Chondrocyte (in vitro differentiated cells): Measurements from ENCODE around the gene PLA2G4E. TPM values are rescaled to one million over a fixed set of nuclear protein-coding genes. Genes with fewer than 3 reads are reported as not detected.
A peak's percentile ranks its signal among the peaks of the same experiment; 100 is the strongest.

ENCODE experiments used
- DNase-seq: peaks from one replicate; pipeline ENCODE4 v3.0.0; 2021; ENCODE audit warnings: mixed read lengths, low spot score
- H3K27ac Mint-ChIP-seq: one replicate; pipeline ENCODE4 v1.8.0; 2021; ENCODE audit warnings: mild to moderate bottlenecking, moderate library complexity, mixed read lengths; ENCODE audit not compliant: unreplicated experiment
- H3K27me3 Mint-ChIP-seq: 2 replicates; pipeline ENCODE4 v1.8.0; 2021; ENCODE audit warnings: low read depth, mixed read lengths
- H3K36me3 Mint-ChIP-seq: 2 replicates; pipeline ENCODE4 v1.8.0; 2021; ENCODE audit warnings: low read depth, mixed read lengths
- H3K4me1 Mint-ChIP-seq: 2 replicates; pipeline ENCODE4 v1.8.0; 2021; ENCODE audit warnings: low read depth, mild to moderate bottlenecking, mixed read lengths
- H3K4me3 Mint-ChIP-seq: one replicate; pipeline ENCODE4 v1.8.0; 2021; ENCODE audit warnings: mild to moderate bottlenecking, moderate library complexity, mixed read lengths; ENCODE audit not compliant: unreplicated experiment
- H3K9me3 Mint-ChIP-seq: 2 replicates; pipeline ENCODE4 v1.8.0; 2021; ENCODE audit warnings: low read depth, mixed read lengths
- total RNA-seq: library from RNA; stranded (reverse); gene quantifications from 3 replicates; pipeline ENCODE4 v1.2.1, GENCODE V29; 2021
- TF ChIP-seq, protein P1 (sequence below): fragments of 200-600 bp; sonication (generic); IDR thresholded peaks from 2 replicates; pipeline ENCODE4 v1.5.0; 2021; ENCODE audit warnings: antibody characterized with exemption, mild to moderate bottlenecking, moderate library complexity

PLA2G4E gene
- total RNA-seq, 1 donor from 2014 or later = not detected

DNA sequence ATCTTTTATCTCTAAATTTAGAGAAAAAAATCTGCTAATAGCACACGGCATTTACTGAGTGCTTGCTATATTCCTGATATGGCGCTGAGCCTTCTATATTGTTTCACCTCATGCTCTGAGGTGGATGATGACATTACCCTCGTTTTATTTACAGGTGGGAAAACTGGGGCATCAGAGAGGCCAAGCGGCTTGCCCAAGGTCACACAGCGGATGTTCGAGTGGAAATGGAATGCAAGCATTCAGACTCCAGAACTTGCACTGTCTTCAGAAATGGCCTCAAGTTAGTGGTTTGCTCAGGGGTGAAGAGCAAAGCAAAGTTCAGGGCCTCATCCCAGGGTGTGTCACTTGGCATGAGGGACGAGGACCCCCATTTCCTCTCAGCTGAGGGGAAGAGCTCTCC is 65.7 kb downstream of the PLA2G4E start:
- Mint-ChIP-seq H3K36me3 (peaks cover 6% of the 10 kb centered on the region), H3K4me1 (peaks cover 30% of the 10 kb centered on the region), H3K27me3 (no peaks in the 10 kb centered on the region), H3K4me3 (no peak overlapping the region), H3K9me3 (no peaks in the 10 kb centered on the region), H3K27ac (no peak overlapping the region)
- DNase-seq = no peak
- TF ChIP-seq, protein P1, sequence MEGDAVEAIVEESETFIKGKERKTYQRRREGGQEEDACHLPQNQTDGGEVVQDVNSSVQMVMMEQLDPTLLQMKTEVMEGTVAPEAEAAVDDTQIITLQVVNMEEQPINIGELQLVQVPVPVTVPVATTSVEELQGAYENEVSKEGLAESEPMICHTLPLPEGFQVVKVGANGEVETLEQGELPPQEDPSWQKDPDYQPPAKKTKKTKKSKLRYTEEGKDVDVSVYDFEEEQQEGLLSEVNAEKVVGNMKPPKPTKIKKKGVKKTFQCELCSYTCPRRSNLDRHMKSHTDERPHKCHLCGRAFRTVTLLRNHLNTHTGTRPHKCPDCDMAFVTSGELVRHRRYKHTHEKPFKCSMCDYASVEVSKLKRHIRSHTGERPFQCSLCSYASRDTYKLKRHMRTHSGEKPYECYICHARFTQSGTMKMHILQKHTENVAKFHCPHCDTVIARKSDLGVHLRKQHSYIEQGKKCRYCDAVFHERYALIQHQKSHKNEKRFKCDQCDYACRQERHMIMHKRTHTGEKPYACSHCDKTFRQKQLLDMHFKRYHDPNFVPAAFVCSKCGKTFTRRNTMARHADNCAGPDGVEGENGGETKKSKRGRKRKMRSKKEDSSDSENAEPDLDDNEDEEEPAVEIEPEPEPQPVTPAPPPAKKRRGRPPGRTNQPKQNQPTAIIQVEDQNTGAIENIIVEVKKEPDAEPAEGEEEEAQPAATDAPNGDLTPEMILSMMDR = no peak

DNA sequence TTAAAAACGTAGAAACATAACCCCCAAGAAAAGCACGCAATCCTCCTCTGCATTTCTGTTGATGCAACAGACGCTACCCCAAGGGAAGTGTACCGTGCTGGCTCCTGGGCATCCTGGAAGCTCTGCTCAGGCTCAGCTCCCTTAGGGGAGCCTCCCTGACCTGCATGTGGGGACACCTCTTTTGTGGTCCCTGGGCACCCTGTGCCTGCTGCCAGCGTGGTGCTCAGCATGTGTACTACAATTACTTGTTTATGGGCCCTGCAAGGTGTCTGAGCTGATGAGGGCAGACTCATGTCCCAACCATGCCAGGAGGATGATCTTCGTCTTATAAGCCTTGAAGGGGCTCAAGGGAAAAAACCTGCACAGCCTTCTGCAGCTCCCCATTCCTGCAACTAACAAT is 66.8 kb downstream of the PLA2G4E start:
- Mint-ChIP-seq H3K27me3 (no peaks in the 10 kb centered on the region), H3K9me3 (no peaks in the 10 kb centered on the region), H3K27ac (no peak overlapping the region)

DNA sequence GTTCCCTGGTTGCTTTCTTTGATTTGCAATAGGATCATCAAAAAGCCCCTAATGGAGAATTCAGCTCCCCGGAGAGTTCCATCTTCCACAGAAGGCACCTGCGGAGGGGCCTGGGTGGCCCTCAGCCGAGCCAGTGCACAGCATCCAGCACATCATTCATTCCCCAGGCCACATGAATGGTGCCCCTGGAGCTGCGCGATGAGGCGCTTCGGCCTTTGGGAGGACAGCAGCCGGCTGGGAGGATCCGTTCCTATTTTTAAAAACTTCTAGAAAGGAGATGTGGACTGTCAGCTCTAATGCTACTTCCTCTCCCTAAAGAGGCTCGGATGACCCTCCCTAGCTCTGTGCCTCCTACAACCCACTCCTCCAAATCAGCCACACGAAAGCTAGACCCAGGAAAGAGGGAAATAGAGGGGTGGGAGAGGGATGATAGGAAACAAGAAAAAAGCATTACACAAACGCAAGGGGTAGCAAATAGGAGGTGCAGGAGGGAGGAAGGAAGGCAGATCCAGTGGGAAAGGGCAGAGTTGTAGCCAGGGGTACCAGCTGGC is 68.8 kb downstream of the PLA2G4E start:
- no peak for DNase-seq
- no peaks in the 10 kb centered on the region for H3K9me3 Mint-ChIP-seq
- H3K4me3 Mint-ChIP-seq = no peak overlapping the region
- H3K27ac Mint-ChIP-seq = no peak overlapping the region
- H3K4me1 Mint-ChIP-seq = peaks cover 43% of the 10 kb centered on the region
- TF ChIP-seq, protein P1 = no peak
- no peaks in the 10 kb centered on the region for H3K27me3 Mint-ChIP-seq
- H3K36me3 Mint-ChIP-seq = peaks cover 6% of the 10 kb centered on the region

More for the DNA sequence above, 66.8 kb downstream of the PLA2G4E start:
- no peak overlapping the region for H3K4me3 Mint-ChIP-seq
- no peak for DNase-seq
- peaks cover 36% of the 10 kb centered on the region for H3K4me1 Mint-ChIP-seq
- TF ChIP-seq, protein P1 = no peak
- peaks cover 6% of the 10 kb centered on the region for H3K36me3 Mint-ChIP-seq

DNA sequence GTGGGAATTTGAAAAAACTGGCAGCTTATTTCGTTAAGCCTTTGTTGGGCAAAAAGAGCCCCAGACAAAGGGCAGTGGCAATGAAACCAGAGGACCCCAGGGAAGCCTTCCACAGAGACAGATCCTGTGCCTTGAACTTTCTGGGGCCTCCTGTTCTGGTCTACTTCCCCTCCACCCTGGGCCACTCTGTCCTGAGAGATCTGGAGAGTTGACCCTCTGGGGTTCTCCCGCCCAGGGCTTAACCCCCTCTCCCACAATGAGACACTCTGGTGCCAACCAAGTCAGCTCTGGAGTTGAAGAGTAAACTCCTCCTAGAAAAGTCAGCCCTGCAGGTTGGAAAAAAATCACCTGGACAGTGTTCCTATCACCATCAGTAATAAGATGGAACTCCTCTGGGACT is 69.3 kb downstream of the PLA2G4E start:
- peaks cover 45% of the 10 kb centered on the region for H3K4me1 Mint-ChIP-seq
- TF ChIP-seq, protein P1 = no peak
- peak overlapping the region; percentile 49 for H3K27ac Mint-ChIP-seq
- no peak overlapping the region for H3K4me3 Mint-ChIP-seq
- H3K27me3 Mint-ChIP-seq = no peaks in the 10 kb centered on the region
- no peak for DNase-seq
- no peaks in the 10 kb centered on the region for H3K9me3 Mint-ChIP-seq
- peaks cover 6% of the 10 kb centered on the region for H3K36me3 Mint-ChIP-seq

DNA sequence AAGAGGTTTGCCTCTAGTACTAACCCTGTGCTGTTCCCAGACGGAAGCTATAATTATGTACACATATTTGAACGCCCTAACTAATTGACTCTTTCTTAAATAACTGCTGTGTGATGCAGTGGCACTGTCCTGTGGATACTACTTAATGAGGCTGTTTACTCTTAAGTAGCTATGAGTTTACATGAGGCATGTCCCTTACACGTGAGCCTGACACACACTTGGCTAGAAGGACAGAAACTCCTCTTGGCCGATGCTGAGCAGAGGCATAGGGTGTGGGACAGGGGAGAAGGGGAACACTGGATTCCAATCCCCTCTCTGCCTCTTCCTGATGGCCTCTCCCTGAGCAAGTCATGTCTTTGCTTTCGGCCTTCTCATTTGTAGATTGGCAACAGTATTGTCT is 70.4 kb downstream of the PLA2G4E start:
- H3K4me1 Mint-ChIP-seq = peaks cover 56% of the 10 kb centered on the region
- no peak overlapping the region for H3K4me3 Mint-ChIP-seq
- TF ChIP-seq, protein P1 = no peak
- no peaks in the 10 kb centered on the region for H3K27me3 Mint-ChIP-seq
- peaks cover 6% of the 10 kb centered on the region for H3K36me3 Mint-ChIP-seq
- H3K27ac Mint-ChIP-seq = peak overlapping the region; percentile 56
- no peak for DNase-seq
- H3K9me3 Mint-ChIP-seq = no peaks in the 10 kb centered on the region
